ENCODE results near the gene TPRX1. TPM values are rescaled to one million over a fixed set of nuclear protein-coding genes. Genes with fewer than 3 reads are reported as not detected.
A peak's percentile ranks its signal among the peaks of the same experiment; 100 is the strongest.
"Not testable (repeated sequence)": the region's sequence is repeated elsewhere in the genome, so short reads cannot be mapped to it uniquely, and the experiment has no call there.

TPRX1 gene
- total RNA-seq, 1 donor from 2014 or later = not detected

GRCh38 chr19:47820410-47820809, 16.1 kb upstream of the TPRX1 start:
- H3K4me3 ChIP-seq (ENCODE audit: low read depth, low read length) = no peak overlapping the region
- no peaks in the 10 kb centered on the region for H3K36me3 ChIP-seq (ENCODE audit: control insufficient read depth, insufficient read depth, low read length)
- TF ChIP-seq CTCF (IDR thresholded peaks at IDR 0.05; ENCODE audit: insufficient read depth, low read length, poor library complexity, severe bottlenecking) = no peak
- H3K27me3 ChIP-seq (ENCODE audit: control insufficient read depth, insufficient read depth, low read length) = peaks cover 29% of the 10 kb centered on the region
- DNase-seq (ENCODE audit: low read depth) = no peak

- Histone ChIP-seq H3K4me3 (ENCODE audit: low read depth, low read length) (no peak overlapping the region), H3K36me3 (ENCODE audit: control insufficient read depth, insufficient read depth, low read length) (no peaks in the 10 kb centered on the region), H3K27me3 (ENCODE audit: control insufficient read depth, insufficient read depth, low read length) (peaks cover 29% of the 10 kb centered on the region)
- DNase-seq (ENCODE audit: low read depth) = no peak
- no peak for TF ChIP-seq CTCF (IDR thresholded peaks at IDR 0.05; ENCODE audit: insufficient read depth, low read length, poor library complexity, severe bottlenecking)
Measured at GRCh38 chr19:47819858-47820257, 15.5 kb upstream of the TPRX1 start.

- not testable (repeated sequence) for H3K4me3 ChIP-seq (ENCODE audit: low read depth, low read length); H3K36me3 ChIP-seq (ENCODE audit: control insufficient read depth, insufficient read depth, low read length); DNase-seq (ENCODE audit: low read depth)
- peaks cover 29% of the 10 kb centered on the region for H3K27me3 ChIP-seq (ENCODE audit: control insufficient read depth, insufficient read depth, low read length)
Measured at GRCh38 chr19:47818221-47818620, 13.9 kb upstream of the TPRX1 start.

GRCh38 chr19:47816270-47816669, 11.9 kb upstream of the TPRX1 start:
- not testable (repeated sequence) for H3K4me3 ChIP-seq (ENCODE audit: low read depth, low read length); DNase-seq (ENCODE audit: low read depth); H3K36me3 ChIP-seq (ENCODE audit: control insufficient read depth, insufficient read depth, low read length)
- peaks cover 18% of the 10 kb centered on the region for H3K27me3 ChIP-seq (ENCODE audit: control insufficient read depth, insufficient read depth, low read length)

GRCh38 chr19:47813995-47814328, 9.6 kb upstream of the TPRX1 start:
- no peaks in the 10 kb centered on the region for H3K36me3 ChIP-seq (ENCODE audit: control insufficient read depth, insufficient read depth, low read length)
- DNase-seq (ENCODE audit: low read depth) = no peak
- no peak for TF ChIP-seq CTCF (IDR thresholded peaks at IDR 0.05; ENCODE audit: insufficient read depth, low read length, poor library complexity, severe bottlenecking)
- H3K27me3 ChIP-seq (ENCODE audit: control insufficient read depth, insufficient read depth, low read length) = peaks cover 3% of the 10 kb centered on the region
- H3K4me3 ChIP-seq (ENCODE audit: low read depth, low read length) = no peak overlapping the region

- Histone ChIP-seq H3K4me3 (ENCODE audit: low read depth, low read length) (no peak overlapping the region), H3K27me3 (ENCODE audit: control insufficient read depth, insufficient read depth, low read length) (peaks cover 3% of the 10 kb centered on the region), H3K36me3 (ENCODE audit: control insufficient read depth, insufficient read depth, low read length) (no peaks in the 10 kb centered on the region)
- peak; percentile 63 for TF ChIP-seq CTCF (IDR thresholded peaks at IDR 0.05; ENCODE audit: insufficient read depth, low read length, poor library complexity, severe bottlenecking)
- DNase-seq (ENCODE audit: low read depth) = no peak
Measured at GRCh38 chr19:47813304-47813994, 9.1 kb upstream of the TPRX1 start.

- no peaks in the 10 kb centered on the region for H3K27me3 ChIP-seq (ENCODE audit: control insufficient read depth, insufficient read depth, low read length)
- H3K36me3 ChIP-seq (ENCODE audit: control insufficient read depth, insufficient read depth, low read length) = no peaks in the 10 kb centered on the region
- no peak for DNase-seq (ENCODE audit: low read depth)
- TF ChIP-seq CTCF (IDR thresholded peaks at IDR 0.05; ENCODE audit: insufficient read depth, low read length, poor library complexity, severe bottlenecking) = no peak
- H3K4me3 ChIP-seq (ENCODE audit: low read depth, low read length) = no peak overlapping the region
Measured at GRCh38 chr19:47806435-47806834, 2.1 kb upstream of the TPRX1 start.

All from kidney epithelial cell (primary cell).